DOHH2 (cell line): ENCODE results near the gene DDX49.

Experiments used
- H3F3A ChIP-seq: fragments of 200-600 bp; sonication (generic), shearing (Covaris generic); 2 replicates; pipeline ENCODE4 v1.6.0; 2016; ENCODE audit warnings: antibody characterized with exemption, mild to moderate bottlenecking; ENCODE audit not compliant: control insufficient read depth, insufficient read depth
- H3K27ac ChIP-seq: fragments of 200-600 bp; sonication (generic); 2 replicates; pipeline ENCODE4 v1.5.1; 2014; ENCODE audit warnings: low read depth, mild to moderate bottlenecking, low read length, moderate library complexity
- H3K27me3 ChIP-seq: fragments of 200-600 bp; sonication (generic); 2 replicates; pipeline ENCODE4 v1.6.1; 2014; ENCODE audit warnings: mild to moderate bottlenecking, low read length, mixed read lengths; ENCODE audit not compliant: control insufficient read depth
- H3K36me3 ChIP-seq: fragments of 200-600 bp; sonication (generic); 2 replicates; pipeline ENCODE4 v1.6.1; 2014; ENCODE audit warnings: mild to moderate bottlenecking, low read length, moderate library complexity, mixed read lengths; ENCODE audit not compliant: control insufficient read depth
- H3K4me1 ChIP-seq: fragments of 200-600 bp; sonication (generic); 2 replicates; pipeline ENCODE4 v1.6.1; 2014; ENCODE audit warnings: mild to moderate bottlenecking, low read length, mixed read lengths; ENCODE audit not compliant: control insufficient read depth
- H3K4me2 ChIP-seq: fragments of 200-600 bp; sonication (generic); 2 replicates; pipeline ENCODE4 v1.6.0; 2014; ENCODE audit warnings: mild to moderate bottlenecking, low read length, moderate library complexity
- H3K4me3 ChIP-seq: fragments of 200-600 bp; sonication (generic); 2 replicates; pipeline ENCODE4 v1.5.1; 2014; ENCODE audit warnings: mild to moderate bottlenecking, low read length, mixed read lengths
- H3K79me2 ChIP-seq: fragments of 200-600 bp; sonication (generic); 2 replicates; pipeline ENCODE4 v1.6.1; 2014; ENCODE audit warnings: mild to moderate bottlenecking, low read length, mixed read lengths; ENCODE audit not compliant: control insufficient read depth
- H3K9me2 ChIP-seq: fragments of 200-600 bp; sonication (generic); replicated peaks from 2 replicates; pipeline ENCODE4 v1.6.1; 2014; ENCODE audit warnings: mild to moderate bottlenecking, low read length, mixed read lengths; ENCODE audit not compliant: control insufficient read depth
- H3K9me3 ChIP-seq: fragments of 200-600 bp; sonication (generic); 2 replicates; pipeline ENCODE4 v1.6.1; 2014; ENCODE audit warnings: antibody characterized with exemption, low read length, mixed read lengths; ENCODE audit not compliant: control insufficient read depth, insufficient read depth
- H4K20me1 ChIP-seq: fragments of 200-600 bp; sonication (generic); 2 replicates; pipeline ENCODE4 v1.6.0; 2014; ENCODE audit warnings: low read depth, mild to moderate bottlenecking, antibody characterized with exemption, low read length, moderate library complexity; ENCODE audit not compliant: control insufficient read depth, insufficient read depth
- CTCF ChIP-seq: fragments of 200-600 bp; sonication (generic); IDR thresholded peaks from one replicate; pipeline ENCODE4 v1.5.1; 2014; ENCODE audit warnings: antibody characterized with exemption, mild to moderate bottlenecking, low read depth, low read length; ENCODE audit not compliant: poor library complexity, severe bottlenecking
- EZH2phosphoT487 ChIP-seq: fragments of 200-600 bp; sonication (generic); IDR thresholded peaks from 2 replicates; pipeline ENCODE4 v1.6.1; 2017; ENCODE audit warnings: borderline replicate concordance, mild to moderate bottlenecking, antibody characterized with exemption, low read length, moderate library complexity, mixed read lengths

Gene DDX49

GRCh38 chr19:18905513-18906236 is 13.8 kb upstream of the DDX49 start:
- Histone ChIP-seq H3K9me3 (no peaks in the 10 kb centered on the region), H3K79me2 (no peaks in the 10 kb centered on the region), H3K4me2 (no peak overlapping the region), H3F3A (no peaks in the 10 kb centered on the region), H3K4me1 (no peaks in the 10 kb centered on the region), H3K27me3 (no peaks in the 10 kb centered on the region), H3K36me3 (peaks cover 36% of the 10 kb centered on the region), H3K4me3 (no peak overlapping the region), H3K9me2 (no peaks in the 10 kb centered on the region), H3K27ac (no peak overlapping the region), H4K20me1 (no peaks in the 10 kb centered on the region)
- no peak for TF ChIP-seq CTCF
- TF ChIP-seq EZH2phosphoT487 = no peak

DNA sequence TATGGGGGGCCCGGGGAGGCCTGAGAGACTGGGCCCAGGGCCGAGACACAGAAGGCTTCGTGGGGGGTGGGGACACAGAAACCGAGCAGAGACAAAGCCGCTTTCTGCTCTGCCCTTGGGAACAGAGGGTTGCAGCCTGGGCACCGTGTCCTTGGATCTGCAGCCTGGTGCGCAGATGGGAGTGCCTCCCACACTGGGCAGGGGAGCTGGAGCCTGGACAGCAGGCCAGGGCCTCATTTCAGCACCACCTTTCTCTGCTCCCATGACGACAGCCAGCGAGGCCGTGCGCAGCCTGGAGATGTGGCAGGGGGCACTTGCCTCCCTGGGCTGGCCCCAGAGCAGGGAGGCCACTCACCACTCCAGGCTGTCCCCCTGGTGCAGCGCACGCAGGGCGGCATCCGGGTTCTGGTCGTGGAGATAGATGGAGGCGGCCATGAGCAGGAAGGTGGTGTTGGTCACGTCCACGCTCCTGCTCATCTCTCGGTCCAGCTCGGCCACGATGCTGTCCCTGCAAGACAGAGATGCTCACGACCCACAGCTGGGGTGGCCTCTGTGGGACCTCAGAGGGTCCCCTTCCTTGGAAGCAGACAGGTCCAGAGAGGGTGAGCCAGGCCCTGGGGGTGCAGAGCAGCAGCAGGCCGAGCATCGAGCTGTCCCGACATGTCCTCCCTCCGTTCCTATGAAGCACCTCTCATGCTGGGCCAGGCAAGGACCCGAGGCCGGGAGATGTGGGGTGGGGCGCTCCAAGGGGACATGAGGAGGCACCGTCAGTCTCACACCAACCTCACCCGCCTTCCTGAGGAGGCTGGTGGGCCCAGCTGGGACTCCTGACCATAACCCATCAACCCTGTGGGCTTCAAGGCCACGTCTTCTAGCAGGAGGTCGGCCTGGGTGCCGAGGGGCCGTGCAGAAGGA is 12.7 kb upstream of the DDX49 start:
- peaks cover 38% of the 10 kb centered on the region for H3K36me3 ChIP-seq
- H3K27me3 ChIP-seq = no peaks in the 10 kb centered on the region
- H3F3A ChIP-seq = no peaks in the 10 kb centered on the region
- no peaks in the 10 kb centered on the region for H4K20me1 ChIP-seq
- TF ChIP-seq CTCF (no peak), EZH2phosphoT487 (no peak)
- no peak overlapping the region for H3K4me3 ChIP-seq
- H3K9me3 ChIP-seq = no peaks in the 10 kb centered on the region
- no peak overlapping the region for H3K4me2 ChIP-seq
- H3K4me1 ChIP-seq = no peaks in the 10 kb centered on the region
- no peaks in the 10 kb centered on the region for H3K9me2 ChIP-seq
- no peaks in the 10 kb centered on the region for H3K79me2 ChIP-seq
- no peak overlapping the region for H3K27ac ChIP-seq

DNA sequence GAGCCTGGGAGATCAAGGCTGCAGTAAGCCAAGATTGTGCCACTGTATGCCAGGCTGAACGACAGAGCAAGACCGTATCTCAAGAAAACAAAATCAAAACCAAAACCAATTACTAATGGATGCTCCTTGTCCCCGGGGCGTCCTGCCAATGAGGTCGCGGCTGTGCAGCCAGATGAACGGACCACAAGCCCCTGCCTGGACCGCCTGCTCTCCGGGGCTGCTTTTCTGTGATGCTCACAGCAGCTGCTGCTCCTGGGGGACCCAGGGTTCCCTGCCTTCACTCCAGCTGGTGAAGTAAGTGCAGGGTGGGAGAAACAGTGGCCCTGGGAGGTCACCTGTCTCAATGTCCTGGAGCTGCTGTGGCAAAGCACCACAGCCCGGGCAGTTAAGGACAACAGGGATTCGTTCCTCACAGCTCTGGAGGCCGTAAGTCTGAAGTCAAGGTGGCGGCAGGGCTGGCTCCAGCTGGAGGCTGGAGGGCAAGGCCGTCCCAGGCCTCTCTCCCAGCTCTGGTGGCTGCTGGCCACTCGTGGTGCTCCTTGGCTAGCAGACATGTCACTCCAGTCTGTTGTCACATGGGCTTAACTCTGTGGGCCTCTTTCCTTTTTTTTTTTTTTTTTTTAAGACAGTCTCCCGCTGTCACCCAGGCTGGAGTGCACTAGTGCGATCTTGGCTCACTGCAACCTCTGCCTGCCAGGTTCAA is 10.4 kb upstream of the DDX49 start:
- H4K20me1 ChIP-seq = no peaks in the 10 kb centered on the region; the same call in 1 of the 2 replicates
- no peaks in the 10 kb centered on the region for H3K27me3 ChIP-seq
- peaks cover 52% of the 10 kb centered on the region for H3K36me3 ChIP-seq
- no peaks in the 10 kb centered on the region for H3K4me1 ChIP-seq
- no peaks in the 10 kb centered on the region for H3K9me2 ChIP-seq
- no peaks in the 10 kb centered on the region for H3K9me3 ChIP-seq
- H3K4me2 ChIP-seq = no peak overlapping the region
- no peak overlapping the region for H3K4me3 ChIP-seq
- H3F3A ChIP-seq = no peaks in the 10 kb centered on the region
- no peak overlapping the region for H3K27ac ChIP-seq
- peaks cover 15% of the 10 kb centered on the region for H3K79me2 ChIP-seq
- no peak for TF ChIP-seq CTCF
- no peak for TF ChIP-seq EZH2phosphoT487
